Forelimb muscle (tissue), 1 donor: ENCODE measurements around the gene FXYD7. TPM values are rescaled to one million over a fixed set of nuclear protein-coding genes. Genes with fewer than 3 reads are reported as not detected.
A peak's percentile ranks its signal among the peaks of the same experiment; 100 is the strongest.

ENCODE experiments used
- DNase-seq: peaks from one replicate; pipeline ENCODE4 v3.0.0-alpha.2; 2013; ENCODE audit warnings: low read depth
- polyA plus RNA-seq: library from polyadenylated mRNA; unstranded; fragments of 120-200 nt; gene quantifications from one replicate; pipeline ENCODE4 v1.2.1, GENCODE V29; 2013; ENCODE audit not compliant: insufficient read length

FXYD7 gene
- polyA plus RNA-seq, 1 donor: 1.0 TPM

DNA sequence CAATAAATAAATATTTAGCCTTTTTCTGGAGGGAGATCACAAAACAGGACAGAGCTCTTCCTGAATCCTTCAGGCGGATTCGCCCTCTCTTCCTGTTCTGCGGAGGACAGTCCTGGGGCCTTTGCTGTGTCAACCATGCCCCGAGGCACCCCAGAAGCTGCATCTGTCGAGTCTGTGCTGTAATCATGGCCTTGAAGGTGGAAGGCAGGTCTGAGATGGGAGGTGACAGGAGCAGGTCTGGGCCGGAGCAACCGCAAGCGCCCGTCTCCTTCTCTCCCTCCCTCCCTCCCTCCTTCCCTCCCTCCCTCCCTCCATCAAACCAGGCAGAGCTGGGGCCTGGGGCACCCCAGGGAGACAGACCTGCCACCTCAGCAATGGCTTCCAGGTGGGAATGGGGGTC is 32.1 kb upstream of the FXYD7 start:
- DNase-seq: no peak

DNA sequence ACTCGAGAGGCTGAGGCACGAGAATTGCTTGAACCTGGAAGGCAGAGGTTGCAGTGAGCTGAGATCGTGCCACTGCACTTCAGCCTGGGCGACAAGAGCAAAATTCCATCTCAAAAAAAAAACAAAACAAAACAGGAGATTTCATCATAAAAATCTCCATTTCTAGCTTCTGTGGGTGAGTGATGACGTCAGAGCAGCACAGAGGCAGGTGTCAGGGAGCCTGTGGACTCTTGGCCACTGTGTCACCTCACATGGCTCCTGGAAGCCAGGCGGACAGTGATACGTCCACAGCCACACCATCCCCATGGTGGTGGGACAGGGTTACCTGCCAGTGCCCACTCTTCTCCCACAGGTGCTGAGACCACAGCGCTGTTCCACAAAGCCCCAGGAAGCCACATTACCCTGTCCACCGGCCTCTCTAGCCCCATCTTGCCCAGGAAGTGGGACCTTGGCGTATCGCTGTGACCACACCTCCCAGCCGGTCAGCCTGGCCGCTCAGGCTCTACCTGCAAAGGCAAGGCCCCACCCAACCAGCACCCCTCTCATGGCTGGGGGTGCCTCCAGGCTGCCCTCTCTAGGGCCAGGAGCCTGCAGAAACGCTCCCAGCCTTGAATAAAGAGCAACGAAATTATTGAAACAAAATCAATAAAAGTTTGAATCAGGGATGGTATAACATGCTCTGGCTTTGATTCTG is 29.9 kb upstream of the FXYD7 start:
- no peak for DNase-seq

DNA sequence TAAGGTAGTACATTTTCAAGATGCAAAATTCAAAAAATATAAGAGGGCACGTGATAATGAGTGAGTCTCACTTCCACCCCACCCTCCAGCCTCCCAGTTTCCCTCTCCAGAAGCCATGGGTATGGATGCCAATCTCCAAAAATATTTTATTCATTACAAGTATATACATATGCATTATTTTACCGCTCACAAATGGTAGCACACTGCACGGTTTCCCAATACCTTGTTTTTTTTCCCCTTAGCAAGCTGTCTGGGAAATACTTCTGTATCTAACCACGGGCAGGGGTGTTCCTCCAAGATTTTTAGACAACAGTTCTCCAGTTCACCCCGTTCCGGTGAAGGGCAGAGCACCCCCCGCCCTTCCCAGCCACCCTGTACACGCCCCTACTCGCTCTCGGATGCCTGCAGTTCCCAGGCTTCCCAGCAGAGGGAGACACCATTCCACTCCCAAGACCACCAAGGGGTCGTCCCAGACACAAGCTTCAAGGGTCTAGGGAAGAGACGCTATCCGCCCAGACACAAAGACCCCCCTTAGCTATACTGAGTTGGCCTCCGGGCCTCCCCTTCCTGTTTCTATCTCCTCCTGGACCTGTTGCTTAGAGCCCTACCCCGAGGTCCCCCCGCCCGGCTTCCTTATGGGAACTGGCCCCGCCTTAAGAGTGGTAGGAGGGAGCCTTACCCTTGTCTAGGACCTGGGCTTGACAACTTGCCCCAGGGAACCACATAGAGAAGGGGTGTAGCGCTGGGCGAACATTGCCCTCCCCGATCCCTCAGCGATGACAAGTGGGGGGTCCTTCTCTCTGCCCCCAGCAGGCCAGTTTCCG is 28.5 kb upstream of the FXYD7 start:
- no peak for DNase-seq

DNA sequence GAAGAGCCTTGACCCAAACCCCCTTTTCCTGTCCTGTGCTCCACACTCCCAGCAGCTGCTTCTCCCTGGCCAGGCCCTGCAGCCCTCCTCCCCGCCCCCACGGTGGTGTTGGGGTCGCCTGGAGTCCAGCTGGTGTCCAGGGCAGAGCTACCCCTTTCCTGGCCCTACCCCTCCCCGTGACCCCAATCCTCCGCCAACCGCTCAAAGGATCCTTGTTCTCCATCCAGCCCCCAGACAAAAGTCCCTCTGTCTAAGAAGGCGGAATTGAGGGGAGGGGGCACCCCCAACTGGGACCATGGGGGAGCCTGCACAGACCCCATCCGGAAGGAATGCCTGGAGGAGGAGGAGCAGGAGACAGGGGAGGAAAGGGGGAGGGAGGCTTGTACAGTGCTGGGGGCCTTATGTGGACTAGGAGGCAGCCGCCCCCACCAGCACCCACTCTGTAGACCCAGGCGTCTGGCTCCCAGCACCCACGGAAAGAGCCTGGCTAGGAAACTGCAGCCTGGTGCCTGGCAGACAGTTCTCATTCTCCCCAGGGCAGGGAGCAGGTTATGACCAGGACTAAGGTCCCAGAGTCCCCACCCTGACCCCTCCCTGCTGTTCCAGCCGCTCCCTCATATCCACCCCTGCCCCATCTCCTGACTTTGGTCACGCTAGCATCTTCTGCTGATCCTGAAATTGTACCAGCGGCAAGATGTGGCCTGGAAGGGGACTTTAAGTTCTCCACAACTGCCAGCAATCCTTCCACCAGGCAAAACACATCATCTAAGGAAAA is 27.7 kb upstream of the FXYD7 start, which contains the start of gene FXYD3:
FXYD3 (plus strand) TSS at position 647 of the 775 bp plus-strand sequence. CDS start 3,554 bp downstream, outside the sequence.
- no peak for DNase-seq

DNA sequence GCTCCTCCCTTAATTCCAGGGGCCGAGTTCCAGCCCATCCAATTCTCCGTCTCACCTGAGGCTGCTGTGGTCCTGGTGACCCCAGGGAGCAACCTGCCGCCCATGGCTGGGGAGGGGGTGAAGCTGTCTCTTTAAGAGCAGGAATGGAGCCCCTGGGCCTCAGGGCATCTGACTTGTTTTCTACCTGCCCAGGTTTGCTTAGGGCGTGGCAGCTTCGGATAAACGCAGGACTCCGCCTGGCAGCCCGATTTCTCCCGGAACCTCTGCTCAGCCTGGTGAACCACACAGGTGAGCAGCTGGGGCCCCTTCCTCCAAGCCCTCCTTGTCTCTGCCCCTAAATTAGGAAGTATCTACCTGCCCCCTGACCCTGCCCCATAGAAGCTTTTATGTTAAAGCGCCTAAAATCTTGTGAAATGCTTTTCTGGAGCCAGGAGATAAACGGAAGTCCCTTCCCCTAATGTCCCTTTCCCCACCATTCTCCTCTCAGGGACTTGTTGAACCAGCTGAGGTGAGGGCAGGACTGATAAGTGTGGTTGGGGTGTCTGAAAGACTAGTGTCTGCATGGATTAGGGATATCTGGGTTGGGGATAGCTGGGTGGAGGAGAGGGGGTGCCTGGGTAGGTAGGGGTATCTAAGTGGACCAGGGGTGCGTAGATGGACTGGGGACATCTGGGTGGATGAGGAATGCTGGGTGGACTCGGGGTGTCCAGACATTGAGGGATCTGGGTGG is 26.8 kb upstream of the FXYD7 start:
- no peak for DNase-seq

DNA sequence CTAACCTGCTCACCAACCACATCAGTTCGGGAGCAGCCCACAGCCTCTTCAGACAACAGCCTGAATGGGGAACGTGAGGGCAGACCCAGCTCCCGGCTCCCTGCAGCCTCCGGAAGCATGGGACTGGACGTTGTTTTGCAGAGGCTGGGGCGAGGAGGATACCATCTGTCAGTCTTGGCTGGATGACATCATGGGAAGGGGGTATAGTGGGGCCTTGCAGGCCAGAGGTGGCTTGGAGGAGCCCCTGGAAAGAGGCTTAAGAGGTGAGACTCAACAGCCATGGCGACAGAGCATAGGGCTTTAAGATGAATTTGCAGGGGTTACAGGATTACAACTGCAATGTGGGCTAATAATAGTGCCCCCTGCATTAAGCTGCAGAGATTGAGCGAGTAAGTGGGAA is 25.9 kb upstream of the FXYD7 start:
- no peak for DNase-seq

DNA sequence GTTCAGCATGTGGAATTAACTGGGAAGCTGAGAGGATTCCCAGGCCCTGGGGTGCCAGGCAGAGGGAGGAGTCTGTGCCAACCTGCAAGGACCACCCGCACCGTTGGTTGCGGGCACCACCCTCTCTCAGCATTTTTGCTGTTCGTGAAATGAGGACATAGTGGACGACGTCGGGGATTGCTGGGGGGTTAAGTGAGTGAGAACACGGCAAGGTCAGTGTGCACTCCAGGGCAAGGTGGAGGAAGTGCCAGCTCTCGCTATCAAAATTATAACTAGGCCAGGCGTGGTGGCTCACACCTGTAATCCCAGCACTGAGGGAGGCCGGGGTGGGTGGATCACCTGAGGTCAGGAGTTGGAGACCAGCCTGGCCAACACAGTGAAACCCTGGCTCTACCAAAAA is 25.3 kb upstream of the FXYD7 start:
- no peak for DNase-seq

DNA sequence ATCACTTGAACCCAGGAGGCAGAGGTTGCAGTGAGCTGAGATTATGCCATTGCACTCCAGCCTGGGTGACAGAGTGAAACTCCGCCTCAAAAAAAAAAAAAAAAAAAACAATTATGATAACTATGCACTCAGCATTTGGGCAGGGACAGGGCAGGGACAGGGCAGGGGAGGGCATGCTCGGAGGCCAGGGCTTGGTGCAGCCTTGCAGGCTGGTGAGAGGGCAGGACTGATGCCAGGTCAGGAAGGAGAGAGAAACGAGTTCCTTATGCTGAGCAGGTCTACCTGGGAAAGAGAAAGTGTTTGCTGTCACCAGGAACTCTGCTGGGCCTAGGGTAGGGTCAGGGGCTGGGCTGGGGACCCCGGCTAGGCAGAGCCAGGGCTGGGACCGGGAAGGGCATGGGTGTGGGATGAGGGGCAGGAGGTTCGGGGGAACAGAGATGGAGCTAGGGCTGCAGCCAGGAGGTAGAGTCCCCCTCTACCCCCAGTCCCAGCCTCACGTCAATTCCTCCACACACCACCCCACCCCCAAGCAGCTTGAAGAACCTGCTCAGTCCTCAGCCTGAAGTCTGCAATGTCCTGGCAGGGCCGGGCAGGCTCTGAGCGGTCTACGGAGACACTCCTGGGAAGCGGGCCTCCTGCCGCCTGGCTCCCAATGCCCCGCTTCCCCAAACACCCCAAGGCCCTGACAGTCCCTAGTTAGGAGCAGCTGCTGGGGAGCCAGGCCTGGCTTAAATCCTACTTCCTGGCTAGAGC is 24.6 kb upstream of the FXYD7 start:
- no peak for DNase-seq

DNA sequence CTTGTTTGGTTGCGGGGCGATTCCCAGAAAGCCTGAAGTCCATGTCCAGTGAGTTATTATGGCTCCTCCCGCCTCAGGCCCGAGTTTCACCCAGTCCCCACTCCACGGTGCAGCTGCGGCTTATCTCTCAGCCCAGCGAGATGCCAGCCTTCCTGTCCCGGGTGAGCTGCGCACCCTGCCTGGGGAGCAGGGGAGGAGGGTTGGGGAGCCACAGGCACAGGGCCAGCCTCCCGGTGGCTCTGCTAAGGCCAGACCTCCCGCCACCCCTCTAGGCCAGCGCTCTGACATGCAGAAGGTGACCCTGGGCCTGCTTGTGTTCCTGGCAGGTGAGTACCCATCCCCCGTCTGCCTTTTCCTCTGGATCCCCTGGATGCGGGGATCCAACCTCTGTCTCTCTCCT is 24.0 kb upstream of the FXYD7 start:
- DNase-seq: no peak

DNA sequence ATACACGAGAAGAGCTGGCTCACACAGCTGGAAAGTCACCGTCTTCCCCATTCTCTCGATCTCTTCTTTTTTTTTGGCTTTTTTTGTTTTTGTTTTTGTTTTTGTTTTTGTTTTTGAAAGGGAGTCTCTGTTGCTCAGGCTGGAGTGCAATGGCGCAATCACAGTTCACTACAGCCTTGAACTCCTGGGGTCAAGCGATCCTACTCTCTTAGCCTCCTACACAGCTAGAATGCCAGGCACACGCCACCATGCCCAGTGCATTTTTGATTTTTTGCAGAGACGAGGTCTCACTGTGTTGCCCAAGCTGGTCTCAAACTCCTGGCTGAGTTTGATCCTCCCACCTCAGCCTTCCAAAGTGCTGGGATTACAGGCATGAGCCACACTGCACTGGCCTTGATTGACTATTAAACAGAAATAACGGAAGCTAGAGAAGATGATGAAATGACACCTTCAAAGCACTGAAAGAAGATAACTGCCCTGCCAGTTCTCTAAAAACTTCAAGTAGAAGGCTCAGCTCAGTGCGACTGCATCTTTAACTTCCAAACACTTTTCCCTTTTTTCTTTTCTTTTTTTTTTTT is 23.4 kb upstream of the FXYD7 start:
- DNase-seq: no peak

DNA sequence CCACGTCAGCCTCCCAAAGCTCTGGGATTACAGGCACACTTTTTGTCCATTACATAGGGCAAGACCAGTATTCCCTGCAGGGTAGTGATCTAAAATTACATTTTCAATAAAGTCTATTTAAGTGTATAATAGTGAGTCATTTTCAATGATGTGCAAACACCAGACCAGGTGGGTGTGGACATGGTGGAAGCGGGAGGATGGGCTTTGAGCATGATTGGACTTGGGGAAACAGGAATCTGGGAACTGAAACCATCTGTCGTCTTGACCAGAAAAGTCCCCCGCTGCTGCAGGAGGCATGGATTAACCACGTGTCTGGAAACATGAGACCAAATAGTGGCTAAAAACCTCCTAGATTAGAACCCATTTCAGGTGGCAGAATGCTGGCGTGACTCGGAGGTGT is 22.6 kb upstream of the FXYD7 start:
- no peak for DNase-seq

DNA sequence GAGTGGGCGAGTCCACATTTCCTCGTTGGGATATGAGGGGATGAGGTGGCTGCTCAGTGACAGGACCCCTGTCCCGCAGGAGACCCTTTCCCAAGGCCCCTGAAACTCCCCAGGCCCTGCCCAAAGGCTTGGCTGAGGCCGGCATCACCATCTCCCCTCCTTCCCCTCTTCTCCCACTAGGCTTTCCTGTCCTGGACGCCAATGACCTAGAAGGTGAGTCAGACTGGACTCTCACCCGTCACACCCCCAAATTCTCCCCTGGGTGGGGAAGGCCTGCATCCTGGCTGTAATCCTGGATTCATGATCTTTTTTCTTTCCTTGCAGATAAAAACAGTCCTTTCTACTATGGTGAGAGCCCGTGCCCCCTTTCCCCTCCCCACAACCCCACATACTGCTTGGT is 22.2 kb upstream of the FXYD7 start:
- DNase-seq: no peak

DNA sequence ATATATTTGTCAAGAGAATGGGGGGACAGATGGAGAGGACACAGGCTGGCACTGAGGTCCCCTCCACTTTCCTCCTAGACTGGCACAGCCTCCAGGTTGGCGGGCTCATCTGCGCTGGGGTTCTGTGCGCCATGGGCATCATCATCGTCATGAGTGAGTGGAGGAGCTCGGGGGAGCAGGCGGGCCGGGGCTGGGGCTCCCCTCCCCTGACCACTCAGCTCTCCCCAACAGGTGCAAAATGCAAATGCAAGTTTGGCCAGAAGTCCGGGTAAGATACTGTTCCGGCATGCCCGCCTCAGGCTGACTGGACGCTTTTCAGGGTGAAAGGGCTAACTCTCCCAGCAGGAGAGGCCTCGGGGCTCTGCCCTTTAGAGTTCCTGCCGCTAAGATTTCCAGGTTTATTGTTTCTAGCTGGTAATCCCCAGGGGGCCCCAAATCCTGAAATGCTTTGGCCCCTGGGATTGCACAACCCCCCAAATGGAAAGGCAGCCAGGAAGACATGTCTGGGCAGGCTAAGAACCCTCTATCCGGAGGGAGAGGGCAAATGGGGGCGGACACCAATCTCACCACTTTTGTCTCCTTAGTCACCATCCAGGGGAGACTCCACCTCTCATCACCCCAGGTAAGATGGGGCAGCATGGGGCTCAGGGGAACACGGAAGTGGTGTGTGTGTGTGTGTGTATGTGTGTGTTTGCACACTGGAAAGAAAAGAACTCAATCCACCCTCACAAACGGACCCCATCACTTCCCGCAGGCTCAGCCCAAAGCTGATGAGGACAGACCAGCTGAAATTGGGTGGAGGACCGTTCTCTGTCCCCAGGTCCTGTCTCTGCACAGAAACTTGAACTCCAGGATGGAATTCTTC is 20.1 kb upstream of the FXYD7 start:
- DNase-seq: no peak

DNA sequence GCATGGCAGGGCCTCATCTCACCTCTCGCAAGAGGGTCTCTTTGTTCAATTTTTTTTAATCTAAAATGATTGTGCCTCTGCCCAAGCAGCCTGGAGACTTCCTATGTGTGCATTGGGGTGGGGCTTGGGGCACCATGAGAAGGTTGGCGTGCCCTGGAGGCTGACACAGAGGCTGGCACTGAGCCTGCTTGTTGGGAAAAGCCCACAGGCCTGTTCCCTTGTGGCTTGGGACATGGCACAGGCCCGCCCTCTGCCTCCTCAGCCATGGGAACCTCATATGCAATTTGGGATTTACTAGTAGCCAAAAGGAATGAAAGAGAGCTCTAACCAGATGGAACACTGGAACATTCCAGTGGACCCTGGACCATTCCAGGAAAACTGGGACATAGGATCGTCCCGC is 19.5 kb upstream of the FXYD7 start:
- no peak for DNase-seq

DNA sequence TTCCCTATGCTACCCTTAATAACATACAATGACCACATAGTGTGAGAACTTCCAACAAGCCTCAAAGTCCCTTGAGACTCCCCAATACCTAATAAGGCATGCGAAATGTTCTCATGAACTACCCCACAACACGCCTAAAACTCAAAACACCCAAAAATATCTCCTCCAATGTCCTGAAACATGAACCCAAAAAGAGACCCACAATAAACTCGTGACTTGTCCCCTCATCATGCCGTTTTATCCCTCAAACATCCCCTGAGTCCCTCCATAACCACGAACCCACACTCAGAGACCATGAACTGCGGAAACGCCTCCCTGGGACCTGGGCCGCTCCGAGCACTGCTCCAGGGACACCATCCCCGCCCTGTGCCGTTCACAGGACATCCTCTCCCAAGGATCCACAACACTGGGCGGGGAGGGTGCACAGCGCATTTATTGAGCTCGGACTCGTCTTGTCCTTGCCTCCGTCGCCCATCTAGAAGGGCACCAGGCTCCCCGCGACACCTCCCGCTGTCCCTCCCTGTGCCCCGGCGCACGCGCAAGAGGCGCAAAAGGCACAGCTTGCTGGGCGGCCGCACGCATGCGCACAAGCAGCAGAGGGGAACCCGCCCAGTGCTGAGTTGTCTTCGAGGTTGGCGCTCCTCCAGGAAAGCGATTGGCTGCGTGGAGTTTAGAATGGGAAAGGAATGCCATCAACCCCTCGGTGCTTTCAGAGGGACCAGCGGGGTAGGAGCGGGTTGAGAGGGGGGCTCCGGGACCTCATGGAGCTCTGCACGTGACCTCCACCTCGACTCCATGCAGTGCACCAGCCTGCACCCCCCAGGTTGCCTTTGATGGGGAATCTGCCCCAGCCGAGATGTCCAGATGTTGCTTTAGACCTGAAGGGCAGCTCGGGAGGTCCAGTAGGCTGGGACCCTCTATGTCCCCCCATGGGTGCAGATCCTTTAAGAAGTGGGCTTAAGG is 18.7 kb upstream of the FXYD7 start:
- peak; percentile 91 for DNase-seq

DNA sequence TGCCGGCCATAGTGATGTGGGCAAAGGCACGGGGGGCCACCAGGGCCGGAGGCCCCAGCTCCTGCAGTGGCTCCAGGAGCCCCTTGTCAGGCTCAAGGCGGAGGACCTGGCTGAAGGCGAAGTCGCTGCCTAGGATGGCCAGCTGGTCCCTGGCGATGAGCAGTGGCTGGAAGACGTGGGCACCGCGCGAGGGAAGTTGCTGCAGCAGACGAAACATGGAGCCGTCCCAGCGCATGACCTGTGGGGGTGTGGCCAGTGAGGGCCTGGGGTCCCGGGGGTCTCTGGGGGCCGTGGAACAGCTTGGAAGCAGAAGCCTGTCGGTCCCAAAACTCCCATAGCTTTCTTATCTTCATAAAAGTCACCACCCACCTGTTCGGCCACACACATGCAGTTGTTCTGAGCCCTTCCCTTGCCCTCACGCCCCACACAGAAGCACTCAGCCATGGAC is 17.8 kb upstream of the FXYD7 start:
- DNase-seq: no peak

DNA sequence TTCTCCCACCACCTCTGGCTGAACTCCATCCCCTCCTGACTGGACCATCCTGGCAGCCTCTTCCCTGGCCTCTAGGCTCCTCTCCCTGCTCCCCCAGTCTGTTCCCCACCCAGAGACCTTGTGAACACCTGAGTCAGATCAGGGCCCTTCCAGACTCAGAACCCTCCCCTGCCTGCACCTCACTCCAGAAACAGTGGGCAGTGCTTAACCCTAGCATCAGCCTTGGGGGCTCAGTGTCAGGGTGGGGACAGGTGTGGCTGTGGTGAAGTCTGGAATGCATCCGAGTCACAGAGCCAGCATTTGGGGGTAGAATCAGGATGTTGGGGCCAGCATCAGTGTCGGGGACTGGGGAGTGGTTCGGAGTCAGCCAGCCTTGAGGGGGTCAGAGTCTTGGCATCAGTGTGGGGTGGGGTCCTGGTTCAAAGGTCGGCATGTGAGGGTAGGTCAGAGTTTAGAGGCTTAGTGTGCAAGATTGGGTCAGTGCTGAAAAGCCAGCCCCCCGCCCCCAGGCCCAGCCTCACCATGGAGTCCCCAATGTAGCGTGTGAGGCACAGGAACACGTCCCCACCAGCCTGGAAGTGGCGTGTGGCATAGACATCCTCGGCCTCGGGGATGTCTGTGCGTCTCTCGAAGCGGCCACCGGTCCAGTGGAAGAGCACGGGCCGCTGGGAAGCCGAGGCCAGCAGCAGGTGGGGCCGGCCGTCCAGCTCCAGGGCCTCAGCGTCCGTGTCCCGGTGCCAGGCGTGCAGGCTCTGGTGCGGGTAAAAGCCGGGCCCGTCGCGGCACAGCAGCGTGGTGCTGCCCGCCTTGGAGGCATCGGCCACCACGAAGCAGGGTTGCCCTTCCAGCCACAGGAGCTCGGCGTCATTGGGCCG is 17.1 kb upstream of the FXYD7 start:
- DNase-seq: no peak

DNA sequence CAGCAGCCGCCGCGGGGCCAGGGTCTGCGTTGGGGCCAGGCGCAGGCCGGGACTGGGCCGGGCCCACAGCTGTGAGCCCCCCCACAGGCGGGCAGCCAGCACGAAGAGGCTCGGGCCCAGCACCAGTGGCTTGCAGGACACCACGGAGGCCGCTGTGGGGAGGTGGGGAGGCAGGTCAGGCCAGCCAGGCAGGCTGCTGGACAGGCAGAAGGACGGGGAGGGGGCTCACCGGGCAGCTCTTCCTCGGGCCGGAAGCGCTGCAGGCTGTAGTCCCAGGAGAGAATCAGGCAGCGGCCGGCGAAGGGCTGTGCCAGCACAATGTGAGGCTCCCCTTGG is 16.5 kb upstream of the FXYD7 start:
- no peak for DNase-seq
